A549 (cell line): ENCODE measurements around the gene TBCC. TPM values are rescaled to one million over a fixed set of nuclear protein-coding genes. Genes with fewer than 3 reads are reported as not detected.

ENCODE experiments used
- ATAC-seq, 2 experiments: fragments of 200-7000 bp in 1 of 2; fragments of >200 bp in 1 of 2; cut with Nextera tagmentation in 1 of 2; cut with Tn5 transposase in 1 of 2; 3 replicates each; pipeline versions ENCODE4 v1.8.0 to v1.9.1; 2018 to 2020; ENCODE audit warnings: mild to moderate bottlenecking in 1 of 2, moderate library complexity in 1 of 2
- CTCF ChIA-PET: fragments of 300-600 bp; sonication (Branson Sonifier 250); formaldehyde crosslinking; extraction: SDS; loops from one replicate; lab custom pipeline; 2021; ENCODE audit warnings: antibody characterized with exemption, inconsistent platforms; lab: Yijun Ruan, JAX
- POLR2A ChIA-PET: fragments of 350-600 bp; formaldehyde crosslinking; extraction: SDS; loops from one replicate; lab custom pipeline; 2021; ENCODE audit warnings: antibody characterized with exemption, inconsistent platforms; lab: Yijun Ruan, JAX
- DNase-seq, 2 experiments: peaks; one replicate each; pipeline versions ENCODE4 v3.0.0 to v3.0.0-alpha.2; 2011 to 2016; ENCODE audit warnings: low read depth in 1 of 2, low spot score in 1 of 2
- FAIRE-seq: peaks from 2 replicates; lab custom pipeline; 2011; peaks lifted over from hg19 to GRCh38; lab: Jason Lieb, UNC
- H3K27ac ChIP-seq, 2 experiments: fragments of >200 bp; sonication (Bioruptor Twin); formaldehyde crosslinking; 3 replicates each; pipeline ENCODE4 v1.5.1; 2016 to 2017
- H3K4me1 ChIP-seq: fragments of >200 bp; sonication (Bioruptor Twin); formaldehyde crosslinking; 3 replicates; pipeline ENCODE4 v1.6.1; 2016
- H3K4me2 ChIP-seq: fragments of >200 bp; sonication (Bioruptor Twin); formaldehyde crosslinking; 3 replicates; pipeline ENCODE4 v1.6.1; 2016
- H3K4me3 ChIP-seq: fragments of >200 bp; sonication (Bioruptor Twin); formaldehyde crosslinking; 3 replicates; pipeline ENCODE4 v1.5.1; 2016
- H3K9me3 ChIP-seq: fragments of >200 bp; sonication (Bioruptor Twin); formaldehyde crosslinking; 3 replicates; pipeline ENCODE4 v1.6.1; 2016
- BHLHE40 ChIP-seq: IDR thresholded peaks from 2 replicates; pipeline ENCODE4 v1.6.1; 2012; ENCODE audit warnings: low read depth, low read length, inconsistent platforms
- CBX8 ChIP-seq: fragments of 200-600 bp; sonication (generic); IDR thresholded peaks from 2 replicates; pipeline ENCODE4 v1.6.1; 2016
- CHD4 ChIP-seq: fragments of 200-600 bp; sonication (generic); IDR thresholded peaks from 2 replicates; pipeline ENCODE4 v1.6.1; 2016; ENCODE audit warnings: antibody characterized with exemption, mild to moderate bottlenecking, borderline replicate concordance
- EHF ChIP-seq: fragments of 250-450 bp; sonication (Bioruptor Pico); IDR thresholded peaks from 2 replicates; pipeline ENCODE4 v1.5.0; 2020; ENCODE audit warnings: mild to moderate bottlenecking
- FOSL2 ChIP-seq, 2 experiments: fragments of 450-650 bp in 1 of 2; fragments of >200 bp in 1 of 2; sonication (Bioruptor Twin) in 1 of 2; formaldehyde crosslinking; IDR thresholded peaks; 2 replicates each; pipeline versions ENCODE4 v1.5.0 to v1.6.1; 2016 to 2020; ENCODE audit warnings: mild to moderate bottlenecking in 1 of 2, moderate library complexity in 1 of 2
- FOXS1 ChIP-seq: fragments of 250-450 bp; sonication (Bioruptor Pico); IDR thresholded peaks from 2 replicates; pipeline ENCODE4 v1.5.0; 2020; ENCODE audit warnings: mild to moderate bottlenecking, moderate library complexity
- HEYL ChIP-seq: fragments of 250-450 bp; sonication (Bioruptor Pico); IDR thresholded peaks from 2 replicates; pipeline ENCODE4 v1.8.0; 2021; ENCODE audit warnings: mild to moderate bottlenecking, moderate library complexity
- HOXB5 ChIP-seq: fragments of 250-450 bp; sonication (Bioruptor Pico); IDR thresholded peaks from 2 replicates; pipeline ENCODE4 v1.5.0; 2020; ENCODE audit warnings: mild to moderate bottlenecking, moderate library complexity
- JUNB ChIP-seq: fragments of >200 bp; sonication (Bioruptor Twin); formaldehyde crosslinking; IDR thresholded peaks from 2 replicates; pipeline ENCODE4 v1.6.1; 2016
- MAFK ChIP-seq: fragments of 450-650 bp; IDR thresholded peaks from 2 replicates; pipeline ENCODE4 v1.6.1; 2014; ENCODE audit not compliant: partially characterized antibody
- NFE2L2 ChIP-seq: fragments of 150-350 bp; conservative IDR thresholded peaks from 2 replicates; pipeline ENCODE4 v1.6.1; 2014; ENCODE audit warnings: low read length
- NPAS2 ChIP-seq: fragments of 250-450 bp; sonication (Bioruptor Pico); IDR thresholded peaks from 2 replicates; pipeline ENCODE4 v1.8.0; 2022; ENCODE audit warnings: mild to moderate bottlenecking, moderate library complexity, borderline replicate concordance
- NR3C1 ChIP-seq: fragments of >200 bp; sonication (Bioruptor Twin); formaldehyde crosslinking; IDR thresholded peaks from 3 replicates; pipeline ENCODE4 v1.6.1; 2017
- POLR2AphosphoS2 ChIP-seq: conservative IDR thresholded peaks from 2 replicates; pipeline ENCODE4 v1.6.1; 2012; ENCODE audit warnings: low read length, improper control_type of control experiment, inconsistent platforms
- RNF2 ChIP-seq: fragments of 200-600 bp; sonication (generic); IDR thresholded peaks from 2 replicates; pipeline ENCODE4 v1.6.1; 2016; ENCODE audit warnings: low read depth, mild to moderate bottlenecking, antibody characterized with exemption, moderate library complexity, borderline replicate concordance
- SREBF2 ChIP-seq: fragments of 450-650 bp; IDR thresholded peaks from 2 replicates; pipeline ENCODE4 v1.6.1; 2014; ENCODE audit warnings: mild to moderate bottlenecking, moderate library complexity
- ZFP36 ChIP-seq: fragments of 450-650 bp; IDR thresholded peaks from 2 replicates; pipeline ENCODE4 v1.6.1; 2014; ENCODE audit warnings: borderline replicate concordance; ENCODE audit not compliant: partially characterized antibody
- WGBS: methylation state at CpG from one replicate; pipeline ENCODE4 v1.1.6; 2017; ENCODE audit errors: missing lambda C conversion rate; 5-methylcytosine and 5-hydroxymethylcytosine counted together
- polyA plus RNA-seq, 4 experiments: library from polyadenylated mRNA; depleted of rRNA in 3 of 4; stranded (reverse); fragments of >200 nt; fragmentation: RNase III in 1 of 4; extraction: RNeasy Plus Mini Kit Qiagen cat#74134 plus additional on column Dnase treatment in 1 of 4; gene quantifications; 2 replicates in 3 of 4; 3 replicates in 1 of 4; pipeline ENCODE4 v1.2.3, GENCODE V29; 2011 to 2017
- TF ChIP-seq, protein P1 (sequence below): IDR thresholded peaks from 2 replicates; pipeline ENCODE4 v1.6.1; 2012; ENCODE audit warnings: low read depth, borderline replicate concordance
- TF ChIP-seq, protein P2 (sequence below): fragments of >200 bp; sonication (Bioruptor Twin); formaldehyde crosslinking; IDR thresholded peaks from 3 replicates; pipeline ENCODE4 v1.5.1; 2016
- TF ChIP-seq, protein P3 (sequence below): fragments of 200-600 bp; sonication (generic); IDR thresholded peaks from 2 replicates; pipeline ENCODE4 v1.6.1; 2016; ENCODE audit warnings: antibody characterized with exemption, mild to moderate bottlenecking, moderate library complexity

The TBCC gene
- polyA plus RNA-seq, 2 of the 4 experiments (the other 2 are of a cell fraction): 10.2 to 12.4 TPM

DNA sequence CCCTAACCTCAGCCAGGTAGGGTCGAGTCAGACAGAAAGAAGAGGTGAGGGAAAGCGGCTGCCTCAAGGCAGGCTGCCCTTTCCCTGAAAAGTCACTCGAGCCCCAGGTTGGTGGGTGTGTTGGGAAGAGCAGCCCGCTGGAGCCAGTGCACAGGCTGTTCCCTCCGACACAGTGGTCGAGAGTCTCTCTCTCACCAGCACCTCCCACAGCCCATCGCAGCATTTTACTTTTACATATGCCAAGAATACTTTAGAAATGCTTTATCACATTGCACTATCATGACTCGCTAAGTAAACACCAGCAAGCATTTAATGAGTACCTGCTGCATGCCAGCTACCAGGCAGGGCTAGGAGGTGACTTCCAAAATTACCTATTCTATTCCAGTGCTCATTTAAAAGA, 25.2 kb downstream of the TBCC start:
- peaks cover 8% of the 10 kb centered on the region; the same call in 1 of the 3 replicates for H3K4me1 ChIP-seq
- no peak overlapping the region for H3K4me3 ChIP-seq
- H3K27ac ChIP-seq: 0 out of 6 replicates have a peak overlapping the region, but pooled peaks of 1 of the 2 experiments have one; percentile 18
- 22% methylated on average over 8 of the region's 8 CpGs for WGBS
- peak overlapping the region; percentile 51 for H3K4me2 ChIP-seq
- H3K9me3 ChIP-seq: no peaks in the 10 kb centered on the region
- no peak for TF ChIP-seq EHF (CRISPR knock-in tag)
- TF ChIP-seq FOXS1: 0 out of 2 replicates have a peak, but pooled peaks have one; percentile 12
- TF ChIP-seq, all 56 proteins: peak for 1
- ChIA-PET CTCF (no interaction called here), POLR2A (no interaction called here)
- FAIRE-seq: no peak
- peak in 1 of 2 experiments; percentile 69; a peak in 3 of 6 replicates for ATAC-seq
- no peak for DNase-seq

DNA sequence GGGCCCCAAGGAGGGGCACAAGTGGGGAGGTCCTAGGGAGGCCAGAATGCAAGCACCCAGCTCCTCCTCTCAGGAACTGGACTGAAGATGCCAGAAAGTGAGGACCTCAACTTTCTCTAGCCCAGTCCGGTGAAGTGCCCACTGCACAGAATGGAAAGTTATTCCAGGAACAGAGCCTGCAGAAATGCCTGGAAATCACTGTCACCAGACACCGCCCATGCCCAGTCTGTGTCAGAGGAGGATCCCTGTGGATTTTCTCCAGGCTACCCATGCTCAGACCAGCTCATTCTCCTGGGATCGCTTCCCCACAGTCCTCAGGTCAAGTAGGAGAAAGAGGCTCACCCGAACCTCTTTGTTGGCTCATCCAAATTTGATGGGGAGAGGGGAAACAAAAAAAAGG, 30.0 kb downstream of the TBCC start:
- peaks cover 6% of the 10 kb centered on the region; the same call in 2 of the 3 replicates for H3K4me1 ChIP-seq
- peaks cover 6% of the 10 kb centered on the region; the same call in 1 of the 3 replicates for H3K9me3 ChIP-seq
- WGBS: 84% methylated on average over 3 of the region's 4 CpGs
- FAIRE-seq (no peak), DNase-seq (no peak), ATAC-seq (peak in 1 of 2 experiments; percentile 43; a peak in 2 of 6 replicates)
- ChIA-PET CTCF (interaction anchor here (0.5 to 0.6 kb wide), 2 partner anchors 114 to 847 kb away, joined by 3 to 6 read pairs; no protein-coding TSS in a partner anchor), POLR2A (no interaction called here)
- H3K4me3 ChIP-seq: no peak overlapping the region
- TF ChIP-seq EHF (CRISPR knock-in tag): no peak
- TF ChIP-seq NR3C1: no peak
- TF ChIP-seq, protein P1, sequence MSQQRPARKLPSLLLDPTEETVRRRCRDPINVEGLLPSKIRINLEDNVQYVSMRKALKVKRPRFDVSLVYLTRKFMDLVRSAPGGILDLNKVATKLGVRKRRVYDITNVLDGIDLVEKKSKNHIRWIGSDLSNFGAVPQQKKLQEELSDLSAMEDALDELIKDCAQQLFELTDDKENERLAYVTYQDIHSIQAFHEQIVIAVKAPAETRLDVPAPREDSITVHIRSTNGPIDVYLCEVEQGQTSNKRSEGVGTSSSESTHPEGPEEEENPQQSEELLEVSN: no peak
- TF ChIP-seq, protein P2, sequence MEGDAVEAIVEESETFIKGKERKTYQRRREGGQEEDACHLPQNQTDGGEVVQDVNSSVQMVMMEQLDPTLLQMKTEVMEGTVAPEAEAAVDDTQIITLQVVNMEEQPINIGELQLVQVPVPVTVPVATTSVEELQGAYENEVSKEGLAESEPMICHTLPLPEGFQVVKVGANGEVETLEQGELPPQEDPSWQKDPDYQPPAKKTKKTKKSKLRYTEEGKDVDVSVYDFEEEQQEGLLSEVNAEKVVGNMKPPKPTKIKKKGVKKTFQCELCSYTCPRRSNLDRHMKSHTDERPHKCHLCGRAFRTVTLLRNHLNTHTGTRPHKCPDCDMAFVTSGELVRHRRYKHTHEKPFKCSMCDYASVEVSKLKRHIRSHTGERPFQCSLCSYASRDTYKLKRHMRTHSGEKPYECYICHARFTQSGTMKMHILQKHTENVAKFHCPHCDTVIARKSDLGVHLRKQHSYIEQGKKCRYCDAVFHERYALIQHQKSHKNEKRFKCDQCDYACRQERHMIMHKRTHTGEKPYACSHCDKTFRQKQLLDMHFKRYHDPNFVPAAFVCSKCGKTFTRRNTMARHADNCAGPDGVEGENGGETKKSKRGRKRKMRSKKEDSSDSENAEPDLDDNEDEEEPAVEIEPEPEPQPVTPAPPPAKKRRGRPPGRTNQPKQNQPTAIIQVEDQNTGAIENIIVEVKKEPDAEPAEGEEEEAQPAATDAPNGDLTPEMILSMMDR: no peak
- no peak for TF ChIP-seq RNF2
- no peak for TF ChIP-seq POLR2AphosphoS2
- no peak for TF ChIP-seq NPAS2 (CRISPR knock-in tag)
- no peak overlapping the region for H3K4me2 ChIP-seq
- no peak overlapping the region for H3K27ac ChIP-seq

DNA sequence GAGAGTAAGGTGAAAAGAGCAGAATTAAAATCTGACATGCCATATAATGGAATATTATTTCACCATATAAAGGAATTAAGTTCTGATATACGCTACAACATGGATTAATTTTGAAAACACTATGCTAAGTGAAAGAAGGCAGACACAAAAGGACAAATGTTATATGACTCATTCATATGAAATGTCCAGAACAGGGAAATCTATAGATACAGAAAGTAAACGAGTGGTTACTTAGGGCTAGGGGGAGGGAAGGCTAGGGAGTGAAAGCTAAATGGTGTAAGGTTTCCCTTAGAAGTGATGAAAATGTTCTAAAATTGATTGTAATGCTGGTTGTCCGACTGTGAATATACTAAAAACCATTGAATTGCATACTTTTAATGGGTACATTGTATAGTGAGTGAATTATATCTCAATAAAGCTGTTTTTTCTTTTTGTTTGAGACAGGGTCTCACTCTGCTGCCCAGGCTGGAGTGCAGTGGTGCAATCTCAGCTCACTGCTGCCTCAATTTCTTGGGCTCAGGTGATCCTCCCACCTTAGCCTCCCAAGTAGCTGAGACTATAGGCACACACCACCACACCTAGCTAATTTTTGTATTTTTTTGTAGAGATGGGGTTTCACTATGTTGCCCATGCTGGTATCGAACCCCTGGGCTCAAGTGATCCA, 31.7 kb downstream of the TBCC start:
- FAIRE-seq (no peak), DNase-seq (no peak), ATAC-seq (no peak)
- TF ChIP-seq CHD4 (no peak), BHLHE40 (no peak), FOSL2 (IDR thresholded peaks at IDR 0.05) (no peak), FOSL2 (CRISPR knock-in tag; IDR thresholded peaks at IDR 0.05) (peak; percentile 13; the same call in 1 of the 2 replicates)
- 43% methylated on average over 4 of the region's 4 CpGs for WGBS
- Histone ChIP-seq H3K4me3 (no peak overlapping the region), H3K4me2 (no peak overlapping the region), H3K4me1 (no peaks in the 10 kb centered on the region; the same call in 2 of the 3 replicates), H3K9me3 (peaks cover 6% of the 10 kb centered on the region; the same call in 1 of the 3 replicates), H3K27ac (no peak overlapping the region)
- POLR2A ChIA-PET: no interaction called here
- CTCF ChIA-PET: interaction anchor here (1.6 kb wide), 1 partner anchor 12 kb away, joined by 7 read pairs; no protein-coding TSS in a partner anchor

DNA sequence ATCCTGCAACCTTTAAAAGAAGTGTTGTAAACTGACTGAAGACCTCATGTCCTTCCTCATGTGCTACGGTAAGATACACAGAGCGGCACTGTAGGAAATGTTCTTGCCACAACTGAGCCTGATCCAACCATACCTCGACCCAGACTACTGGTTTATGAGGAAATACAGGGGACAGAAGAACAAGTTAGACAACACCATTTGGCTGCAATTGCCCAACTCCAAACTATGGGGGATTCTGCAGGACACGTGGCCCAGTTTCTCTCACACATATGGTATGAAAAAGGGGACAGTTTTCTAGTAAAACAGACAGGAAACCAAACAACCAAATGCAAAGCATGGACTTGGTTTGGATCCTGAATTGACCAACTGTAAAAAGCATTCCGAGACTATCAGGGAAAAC, 34.0 kb downstream of the TBCC start:
- H3K9me3 ChIP-seq: peaks cover 6% of the 10 kb centered on the region; the same call in 1 of the 3 replicates
- H3K4me3 ChIP-seq: no peak overlapping the region
- ChIA-PET POLR2A (no interaction called here), CTCF (no interaction called here)
- H3K4me1 ChIP-seq: no peaks in the 10 kb centered on the region; the same call in 2 of the 3 replicates
- TF ChIP-seq NFE2L2 (no peak), SREBF2 (no peak), HOXB5 (CRISPR knock-in tag) (no peak), ZFP36 (no peak), CBX8 (no peak), JUNB (no peak), HEYL (CRISPR knock-in tag) (no peak), MAFK (no peak)
- TF ChIP-seq, protein P3, sequence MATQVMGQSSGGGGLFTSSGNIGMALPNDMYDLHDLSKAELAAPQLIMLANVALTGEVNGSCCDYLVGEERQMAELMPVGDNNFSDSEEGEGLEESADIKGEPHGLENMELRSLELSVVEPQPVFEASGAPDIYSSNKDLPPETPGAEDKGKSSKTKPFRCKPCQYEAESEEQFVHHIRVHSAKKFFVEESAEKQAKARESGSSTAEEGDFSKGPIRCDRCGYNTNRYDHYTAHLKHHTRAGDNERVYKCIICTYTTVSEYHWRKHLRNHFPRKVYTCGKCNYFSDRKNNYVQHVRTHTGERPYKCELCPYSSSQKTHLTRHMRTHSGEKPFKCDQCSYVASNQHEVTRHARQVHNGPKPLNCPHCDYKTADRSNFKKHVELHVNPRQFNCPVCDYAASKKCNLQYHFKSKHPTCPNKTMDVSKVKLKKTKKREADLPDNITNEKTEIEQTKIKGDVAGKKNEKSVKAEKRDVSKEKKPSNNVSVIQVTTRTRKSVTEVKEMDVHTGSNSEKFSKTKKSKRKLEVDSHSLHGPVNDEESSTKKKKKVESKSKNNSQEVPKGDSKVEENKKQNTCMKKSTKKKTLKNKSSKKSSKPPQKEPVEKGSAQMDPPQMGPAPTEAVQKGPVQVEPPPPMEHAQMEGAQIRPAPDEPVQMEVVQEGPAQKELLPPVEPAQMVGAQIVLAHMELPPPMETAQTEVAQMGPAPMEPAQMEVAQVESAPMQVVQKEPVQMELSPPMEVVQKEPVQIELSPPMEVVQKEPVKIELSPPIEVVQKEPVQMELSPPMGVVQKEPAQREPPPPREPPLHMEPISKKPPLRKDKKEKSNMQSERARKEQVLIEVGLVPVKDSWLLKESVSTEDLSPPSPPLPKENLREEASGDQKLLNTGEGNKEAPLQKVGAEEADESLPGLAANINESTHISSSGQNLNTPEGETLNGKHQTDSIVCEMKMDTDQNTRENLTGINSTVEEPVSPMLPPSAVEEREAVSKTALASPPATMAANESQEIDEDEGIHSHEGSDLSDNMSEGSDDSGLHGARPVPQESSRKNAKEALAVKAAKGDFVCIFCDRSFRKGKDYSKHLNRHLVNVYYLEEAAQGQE: no peak
- TF ChIP-seq, protein P1: no peak
- H3K4me2 ChIP-seq: no peak overlapping the region
- WGBS: 54% methylated on average over 5 of the region's 5 CpGs
- DNase-seq (no peak), FAIRE-seq (no peak), ATAC-seq (no peak)
- no peak overlapping the region for H3K27ac ChIP-seq
